CD4-positive, alpha-beta T cell treated with Interleukin-21 for 1 hour (primary cell): ENCODE results near the gene ULK4.
"Not testable (repeated sequence)": the region's sequence is repeated elsewhere in the genome, so short reads cannot be mapped to it uniquely, and the experiment has no call there.

Experiments
- DNase-seq: peaks from one replicate; pipeline ENCODE4 v3.0.0-alpha.2; 2020

The ULK4 gene

GRCh38 chr3:41290736-41291135, 671.2 kb downstream of the ULK4 start:
- no peak for DNase-seq

- no peak for DNase-seq
Measured at GRCh38 chr3:41290306-41290705, 671.6 kb downstream of the ULK4 start.

- DNase-seq, result no peak
Measured at GRCh38 chr3:41288785-41289184, 673.1 kb downstream of the ULK4 start.

GRCh38 chr3:41286305-41286704, 675.6 kb downstream of the ULK4 start:
- no peak for DNase-seq

GRCh38 chr3:41284934-41285333, 677.0 kb downstream of the ULK4 start:
- not testable (repeated sequence) for DNase-seq

GRCh38 chr3:41277790-41278465, 684.0 kb downstream of the ULK4 start:
- DNase-seq, result no peak

GRCh38 chr3:41276191-41276590, 685.7 kb downstream of the ULK4 start:
- DNase-seq, result no peak

GRCh38 chr3:41274944-41275668, 686.8 kb downstream of the ULK4 start:
- DNase-seq, result no peak

GRCh38 chr3:41272667-41273066, 689.2 kb downstream of the ULK4 start:
- DNase-seq, result no peak

GRCh38 chr3:41267975-41268640, 693.8 kb downstream of the ULK4 start:
- no peak for DNase-seq

- no peak for DNase-seq
Measured at GRCh38 chr3:41265823-41266273, 696.1 kb downstream of the ULK4 start.

GRCh38 chr3:41265011-41265545, 696.8 kb downstream of the ULK4 start:
- DNase-seq, result no peak

GRCh38 chr3:41260063-41260450, 701.8 kb downstream of the ULK4 start:
- DNase-seq, result no peak

GRCh38 chr3:41259449-41260062, 702.3 kb downstream of the ULK4 start:
- DNase-seq, result no peak

- DNase-seq, result no peak
Measured at GRCh38 chr3:41258239-41258800, 703.6 kb downstream of the ULK4 start.

- DNase-seq, result no peak
Measured at GRCh38 chr3:41251593-41251992, 710.3 kb downstream of the ULK4 start.

GRCh38 chr3:41250825-41251224, 711.1 kb downstream of the ULK4 start:
- no peak for DNase-seq

- DNase-seq, result no peak
Measured at GRCh38 chr3:41249318-41249717, 712.6 kb downstream of the ULK4 start.

- DNase-seq, result no peak
Measured at GRCh38 chr3:41248525-41248924, 713.4 kb downstream of the ULK4 start.

GRCh38 chr3:41247055-41248004, 714.6 kb downstream of the ULK4 start:
- DNase-seq, result no peak

- no peak for DNase-seq
Measured at GRCh38 chr3:41244620-41245336, 717.1 kb downstream of the ULK4 start.
